LoVo (cell line): ENCODE data around the gene DENND2A.
"Not testable (repeated sequence)": the region's sequence is repeated elsewhere in the genome, so short reads cannot be mapped to it uniquely, and the experiment has no call there.

Experiments
- DNase-seq: peaks from one replicate; pipeline ENCODE4 v3.0.0-alpha.2; 2016; ENCODE audit warnings: low spot score

The DENND2A gene

GRCh38 chr7:140673063-140673773 is 32.6 kb upstream of the DENND2A start:
- peak; percentile 75 for DNase-seq

- peak; percentile 79 for DNase-seq
Measured at GRCh38 chr7:140672382-140673062, 31.9 kb upstream of the DENND2A start, which contains the start of gene ADCK2. Gene ADCK2 (plus strand): TSS chr7:140672945. CDS start chr7:140673331, 386 bp downstream.

DNA sequence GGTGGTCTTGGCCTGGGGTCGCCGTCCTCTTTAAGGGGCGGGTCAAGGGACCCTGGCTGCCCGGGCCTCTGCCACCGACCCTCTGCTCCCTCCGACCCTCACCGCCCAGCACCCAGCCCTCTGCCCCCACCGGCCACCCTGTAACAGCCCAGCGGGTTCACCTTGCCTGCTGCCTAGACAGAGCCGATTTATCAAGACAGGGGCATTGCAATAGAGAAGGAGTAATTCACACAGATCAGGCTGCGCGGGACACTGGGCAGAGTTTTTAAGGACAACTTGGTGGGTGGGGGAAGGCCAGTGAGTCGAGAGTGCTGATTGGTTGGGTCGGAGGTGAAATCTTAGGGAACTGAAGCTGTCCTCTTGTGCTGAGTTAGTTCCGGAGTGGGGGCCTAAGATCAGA is 31.4 kb upstream of the DENND2A start:
- DNase-seq, result no peak

- DNase-seq, result no peak
Measured at GRCh38 chr7:140670343-140670935, 29.8 kb upstream of the DENND2A start.

- DNase-seq, result not testable (repeated sequence)
Measured at GRCh38 chr7:140669862-140670261, 29.2 kb upstream of the DENND2A start.

DNA sequence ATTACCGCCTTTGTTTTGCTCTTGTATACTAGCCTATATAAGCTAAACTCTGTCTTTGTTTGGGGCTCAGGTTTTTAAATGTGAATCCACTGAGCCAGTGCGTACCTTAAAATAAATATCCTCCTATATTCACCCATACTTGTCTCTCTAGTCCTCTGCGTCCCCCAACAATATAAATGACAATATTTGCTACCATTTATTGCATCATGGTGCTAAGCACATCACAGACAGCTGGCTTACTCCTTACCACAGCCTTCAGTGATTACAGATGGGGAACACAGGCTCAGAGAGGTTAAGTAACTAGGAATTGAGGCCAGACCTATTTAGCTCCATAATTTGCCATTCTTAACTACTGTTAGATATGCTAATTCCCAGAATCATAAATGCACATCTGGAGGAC is 28.7 kb upstream of the DENND2A start:
- DNase-seq, result no peak

DNA sequence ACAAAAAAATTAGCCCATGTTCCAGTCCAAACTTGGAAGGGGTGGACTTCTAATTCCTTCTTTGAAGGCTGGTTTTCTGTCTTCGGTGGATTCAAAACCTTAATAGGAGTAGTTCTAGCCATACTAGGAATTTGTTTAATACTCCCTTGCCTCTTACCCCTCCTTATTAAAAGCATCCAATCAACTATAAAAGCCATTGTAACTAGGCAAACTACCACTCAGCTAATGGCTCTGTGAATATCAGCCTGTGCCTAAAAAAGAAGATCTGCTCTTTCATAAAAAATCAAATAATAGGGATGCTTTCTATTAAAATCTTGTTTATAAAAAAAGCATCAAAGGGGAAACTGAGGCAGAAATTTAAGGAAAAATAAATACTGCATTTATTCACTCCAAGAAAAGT is 28.0 kb upstream of the DENND2A start:
- DNase-seq, result no peak

GRCh38 chr7:140667476-140667875 is 26.9 kb upstream of the DENND2A start:
- DNase-seq, result no peak

DNA sequence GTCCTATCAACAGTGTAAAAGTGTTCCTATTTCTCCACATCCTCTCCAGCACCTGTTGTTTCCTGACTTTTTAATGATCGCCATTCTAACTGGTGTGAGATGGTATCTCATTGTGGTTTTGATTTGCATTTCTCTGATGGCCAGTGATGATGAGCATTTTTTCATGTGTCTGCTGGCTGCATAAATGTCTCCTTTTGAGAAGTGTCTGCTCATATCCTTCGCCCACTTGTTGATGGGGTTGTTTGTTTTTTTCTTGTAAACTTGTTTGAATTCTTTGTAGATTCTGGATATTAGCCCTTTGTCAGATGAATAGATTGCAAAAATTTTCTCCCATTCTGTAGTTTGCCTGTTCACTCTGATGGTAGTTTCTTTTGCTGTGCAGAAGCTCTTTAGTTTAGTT is 22.3 kb upstream of the DENND2A start:
- not testable (repeated sequence) for DNase-seq

DNA sequence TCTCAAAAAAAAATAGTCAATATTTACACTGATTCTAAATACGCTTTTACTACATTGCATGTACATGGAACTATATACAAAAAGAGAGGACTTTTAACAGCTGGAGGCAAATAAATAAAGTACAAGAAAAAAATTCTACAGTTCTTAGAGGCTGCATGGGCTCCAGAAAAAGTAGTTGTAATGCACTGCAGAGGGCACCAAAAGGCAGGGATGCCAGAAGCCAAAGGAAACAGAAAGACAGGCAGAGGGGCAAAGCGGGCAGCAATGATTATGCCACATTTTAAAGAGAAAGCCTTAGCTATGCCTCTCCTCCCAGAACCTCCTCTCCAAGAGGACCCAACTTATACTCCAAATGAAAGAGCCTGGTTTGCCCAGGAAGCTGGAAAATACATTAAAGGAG is 20.5 kb upstream of the DENND2A start:
- DNase-seq, result no peak

DNA sequence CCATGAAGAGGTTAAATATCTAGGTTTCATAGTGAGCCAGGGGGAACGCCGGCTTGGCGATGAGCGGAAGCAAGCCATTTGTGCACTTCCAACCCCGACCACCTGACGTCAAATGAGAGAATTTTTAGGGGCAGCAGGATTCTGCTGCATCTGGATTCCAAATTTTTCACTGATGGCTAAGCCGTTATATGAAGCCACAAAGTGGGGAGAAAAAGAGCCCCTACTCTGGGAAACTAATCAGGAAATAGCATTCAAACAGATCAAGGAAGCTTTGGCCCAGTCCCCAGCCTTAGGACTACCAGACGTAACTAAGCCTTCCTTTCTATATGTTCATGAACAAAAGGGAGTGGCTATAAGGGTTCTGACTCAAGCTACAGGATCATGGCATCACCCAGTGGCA is 19.2 kb upstream of the DENND2A start:
- no peak for DNase-seq

DNA sequence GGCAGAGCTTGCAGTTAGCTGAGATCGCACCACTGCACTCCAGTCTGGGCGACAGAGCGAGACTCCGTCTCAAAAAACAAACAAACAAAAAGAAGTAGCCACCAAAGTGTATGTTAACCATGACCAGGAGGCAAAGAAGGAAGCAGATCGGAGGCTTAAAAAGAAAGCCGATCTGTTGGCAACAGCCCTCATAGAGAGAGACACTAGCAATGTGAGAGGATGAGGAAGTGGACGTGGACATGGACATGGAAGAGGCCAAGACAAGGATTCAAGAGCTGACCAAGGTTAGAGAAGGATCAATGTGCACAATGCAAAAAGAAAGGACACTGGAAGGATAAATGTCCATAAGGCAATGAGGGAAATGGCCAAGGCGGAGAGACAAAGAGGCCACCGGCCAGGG is 17.3 kb upstream of the DENND2A start:
- no peak for DNase-seq

GRCh38 chr7:140656548-140657515 is 16.2 kb upstream of the DENND2A start:
- peak; percentile 73 for DNase-seq

GRCh38 chr7:140655511-140656408 is 15.1 kb upstream of the DENND2A start:
- no peak for DNase-seq

GRCh38 chr7:140654661-140655060 is 14.0 kb upstream of the DENND2A start:
- no peak for DNase-seq

GRCh38 chr7:140654109-140654387 is 13.4 kb upstream of the DENND2A start:
- no peak for DNase-seq

DNA sequence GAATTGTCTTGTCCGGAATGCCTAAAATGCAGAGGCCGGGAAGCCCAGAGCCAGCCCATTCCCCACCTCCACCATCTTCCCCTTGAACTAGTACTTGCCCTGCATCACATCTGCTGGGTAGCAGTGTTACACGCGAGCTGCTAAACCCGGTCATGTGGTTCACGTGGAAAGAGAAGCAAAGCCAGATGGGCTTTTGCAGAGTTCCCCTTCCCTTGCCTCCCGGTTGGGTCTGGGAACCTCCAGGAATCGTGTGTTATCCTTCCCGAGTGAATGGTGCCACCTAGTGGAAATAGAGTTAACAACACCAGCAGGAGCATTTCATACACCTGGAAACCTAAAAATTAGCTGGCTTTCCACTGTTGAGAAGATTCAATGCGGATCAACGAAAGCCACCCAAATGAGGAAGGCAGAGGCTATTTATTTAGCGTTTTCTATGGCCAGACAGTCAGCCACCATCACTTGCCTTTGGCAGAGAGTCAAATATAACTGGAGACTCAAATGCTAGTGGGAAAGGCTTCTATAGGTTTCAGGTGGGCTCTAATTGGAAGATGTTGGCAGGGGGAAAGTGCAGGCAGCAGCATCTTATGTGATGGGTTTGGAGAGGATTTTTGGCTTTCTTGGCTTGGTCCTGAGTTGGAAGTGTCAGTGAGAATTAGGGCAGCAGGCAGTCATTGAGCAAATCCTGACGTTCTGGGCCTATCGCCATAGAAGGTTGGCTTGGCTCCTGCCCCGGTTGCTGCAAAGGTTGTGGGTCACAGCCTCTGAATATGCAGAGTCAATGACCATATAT is 12.9 kb upstream of the DENND2A start:
- peak; percentile 84 for DNase-seq

- no peak for DNase-seq
Measured at GRCh38 chr7:140650367-140650766, 9.8 kb upstream of the DENND2A start.

GRCh38 chr7:140649556-140650205 is 9.1 kb upstream of the DENND2A start:
- no peak for DNase-seq
